Naive thymus-derived CD4-positive, alpha-beta T cell (primary cell): ENCODE measurements around the gene GRIPAP1. TPM values are rescaled to one million over a fixed set of nuclear protein-coding genes. Genes with fewer than 3 reads are reported as not detected.
A peak's percentile ranks its signal among the peaks of the same experiment; 100 is the strongest.

Experiments
- ATAC-seq: fragments of 150-1000 bp; cut with Tn5 transposase; 2 replicates; pipeline ENCODE4 v1.10.0; 2021; ENCODE audit warnings: mild to moderate bottlenecking, moderate library complexity
- CTCF ChIA-PET: fragments of 350-600 bp; sonication (Branson Sonifier 250); formaldehyde crosslinking; loops from one replicate; lab custom pipeline; 2021; ENCODE audit warnings: antibody characterized with exemption; lab: Charles Lee
- POLR2A ChIA-PET: fragments of 350-600 bp; sonication (Branson Sonifier 250); formaldehyde crosslinking; loops from one replicate; lab custom pipeline; 2021; ENCODE audit warnings: antibody characterized with exemption, inconsistent platforms; lab: Charles Lee
- DNase-seq, 9 donors: peaks; one replicate each; pipeline versions ENCODE4 v3.0.0 to v3.0.0-alpha.2; 2020 to 2022; ENCODE audit warnings: mixed read lengths in 1 of 9
- H3K27ac ChIP-seq: one replicate; pipeline ENCODE4 v1.7.0; 2013; ENCODE audit warnings: mild to moderate bottlenecking, low read depth, low read length, moderate library complexity
- H3K27me3 ChIP-seq, 2 donors: one replicate each; pipeline ENCODE4 v1.7.0; 2013; ENCODE audit warnings: low read length in 2 of 2, mild to moderate bottlenecking in 2 of 2, moderate library complexity in 2 of 2; ENCODE audit not compliant: control insufficient read depth in 2 of 2, insufficient read depth in 2 of 2
- H3K36me3 ChIP-seq, 3 experiments: 1 replicate in 2 of 3; 2 replicates in 1 of 3; pipeline ENCODE4 v1.7.0; 2013; ENCODE audit warnings: low read length in 3 of 3, mild to moderate bottlenecking in 3 of 3, moderate library complexity in 1 of 3; ENCODE audit not compliant: insufficient read depth in 3 of 3, control insufficient read depth in 2 of 3
- H3K4me1 ChIP-seq, 2 donors: one replicate each; pipeline ENCODE4 v1.7.0; 2013; ENCODE audit warnings: low read length in 2 of 2, mild to moderate bottlenecking in 2 of 2, moderate library complexity in 1 of 2; ENCODE audit not compliant: control insufficient read depth in 2 of 2, insufficient read depth in 2 of 2
- H3K4me3 ChIP-seq: 2 replicates; pipeline ENCODE4 v1.7.0; 2013; ENCODE audit warnings: mild to moderate bottlenecking, low read length
- H3K9me3 ChIP-seq, 3 experiments: 1 replicate in 2 of 3; 2 replicates in 1 of 3; pipeline ENCODE4 v1.7.0; 2013; ENCODE audit warnings: low read length in 3 of 3; ENCODE audit not compliant: control insufficient read depth in 2 of 3
- H3K27ac Mint-ChIP-seq, 9 donors: one replicate each; pipeline ENCODE4 v1.8.0; 2020 to 2022; ENCODE audit warnings: mixed read lengths in 9 of 9, mild to moderate bottlenecking in 8 of 9, moderate library complexity in 5 of 9, inconsistent platforms in 2 of 9
- H3K27me3 Mint-ChIP-seq, 5 donors: one replicate each; pipeline ENCODE4 v1.8.0; 2021 to 2022; ENCODE audit warnings: mixed read lengths in 5 of 5, mild to moderate bottlenecking in 1 of 5
- H3K36me3 Mint-ChIP-seq, 5 donors: one replicate each; pipeline ENCODE4 v1.8.0; 2020 to 2022; ENCODE audit warnings: mixed read lengths in 5 of 5, mild to moderate bottlenecking in 3 of 5, inconsistent platforms in 1 of 5
- H3K4me1 Mint-ChIP-seq, 7 donors: one replicate each; pipeline ENCODE4 v1.8.0; 2020 to 2022; ENCODE audit warnings: mixed read lengths in 7 of 7, mild to moderate bottlenecking in 3 of 7, inconsistent platforms in 1 of 7
- H3K4me3 Mint-ChIP-seq, 10 donors: one replicate each; pipeline ENCODE4 v1.8.0; 2020 to 2022; ENCODE audit warnings: mild to moderate bottlenecking in 10 of 10, mixed read lengths in 10 of 10, moderate library complexity in 6 of 10, inconsistent platforms in 2 of 10
- H3K9me3 Mint-ChIP-seq, 11 donors: one replicate each; pipeline ENCODE4 v1.8.0; 2020 to 2022; ENCODE audit warnings: mixed read lengths in 11 of 11, mild to moderate bottlenecking in 4 of 11, inconsistent platforms in 1 of 11, moderate library complexity in 1 of 11
- intact Hi-C, 2 donors: fragments of 100-400 bp; cut with micrococcal nuclease; formaldehyde crosslinking; loops; one replicate each; pipeline ENCODE4 v1.15.1; 2023
- polyA plus RNA-seq, 2 donors: library from polyadenylated mRNA; unstranded; fragments of 300-500 nt; fragmentation: Illumina TruSeq; gene quantifications; one replicate each; pipeline ENCODE4 v1.2.3, GENCODE V29; 2021
- total RNA-seq, 6 experiments: library from RNA in 5 of 6; stranded (reverse) in 5 of 6; gene quantifications; 1 replicate in 5 of 6; 2 replicates in 1 of 6; pipeline ENCODE4 v1.2.3 and lab custom pipeline; 2021 to 2026

GRIPAP1 gene
- total and polyA plus RNA-seq, 7 experiments from 2014 or later = 13.6 to 108 (median 103) TPM

DNA sequence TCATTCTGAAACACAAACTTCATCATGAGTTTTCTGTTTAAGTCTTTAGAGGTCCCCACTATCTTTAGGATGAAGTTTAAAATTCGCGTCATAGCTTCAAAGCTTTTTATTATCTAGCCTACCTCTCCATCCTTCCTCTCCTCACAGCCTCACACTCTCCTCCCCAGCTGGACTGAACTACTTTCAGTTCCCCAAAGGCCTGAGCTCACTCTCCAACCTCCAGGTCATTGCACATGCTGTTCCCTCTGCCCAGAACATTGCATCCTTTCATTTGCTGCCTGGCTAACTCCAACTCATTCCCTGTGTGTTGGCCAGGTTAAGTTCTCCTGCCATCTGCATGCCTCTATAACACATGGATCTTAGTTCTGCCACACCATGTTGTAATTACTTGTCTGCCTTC is 41.8 kb downstream of the GRIPAP1 start:
- Mint-ChIP-seq H3K27ac (peak overlapping the region in 8 of 9 donors; percentile 71 to 100 (median 92)), H3K36me3 (peaks cover 0 to 12% (median 0%) of the 10 kb centered on the region in 5 donors), H3K27me3 (peaks cover 0 to 2% (median 0%) of the 10 kb centered on the region in 5 donors), H3K9me3 (peaks cover 0 to 4% (median 0%) of the 10 kb centered on the region in 11 donors), H3K4me3 (peak overlapping the region in 7 of 10 donors; percentile 2 to 71 (median 48)), H3K4me1 (peaks cover 9 to 32% (median 21%) of the 10 kb centered on the region in 7 donors)
- Histone ChIP-seq H3K36me3 (peaks cover 0 to 1% (median 0%) of the 10 kb centered on the region in 3 experiments), H3K9me3 (no peaks in the 10 kb centered on the region), H3K4me1 (peaks cover 17 to 20% of the 10 kb centered on the region in 2 donors), H3K27me3 (no peaks in the 10 kb centered on the region), H3K4me3 (no peak overlapping the region), H3K27ac (no peak overlapping the region)
- intact Hi-C loops = no loop called here
- ATAC-seq (no peak), DNase-seq (no peak)
- ChIA-PET CTCF (interaction anchor here (0.6 kb wide), 1 partner anchor 19 kb away, joined by 3 read pairs; no protein-coding TSS in a partner anchor), POLR2A (interaction anchor here (1.0 to 3.6 kb wide), 3 partner anchors 12 to 1818 kb away, joined by 3 to 23 read pairs (median 3); partner anchors contain the start of genes GRIPAP1 and KCND1)

DNA sequence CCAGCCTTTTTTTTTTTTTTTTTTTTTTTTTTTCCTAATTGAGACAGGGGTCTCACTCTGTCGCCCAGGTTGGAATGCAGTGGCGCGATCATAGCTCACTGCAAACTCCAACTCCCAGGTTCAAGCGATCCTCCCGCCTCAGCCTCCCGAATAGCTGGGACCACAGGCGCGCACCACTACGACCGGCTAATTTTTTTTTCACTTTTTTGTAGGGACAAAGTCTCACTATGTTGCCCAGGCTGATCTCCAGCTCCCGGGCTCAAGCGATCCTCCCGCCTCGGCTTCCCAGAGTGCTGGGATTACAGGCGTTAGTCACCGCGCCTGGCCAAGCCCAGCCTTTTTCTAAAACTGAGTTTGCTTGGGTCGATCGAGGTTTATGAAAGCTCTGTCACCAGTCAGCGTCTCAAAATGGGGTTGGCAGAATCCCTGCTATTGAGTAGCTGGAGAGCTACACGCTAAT is 43.4 kb downstream of the GRIPAP1 start:
- H3K36me3 ChIP-seq = peaks cover 0 to 11% (median 0%) of the 10 kb centered on the region in 3 experiments
- peaks cover 22 to 31% of the 10 kb centered on the region in 2 donors for H3K4me1 ChIP-seq
- ChIA-PET POLR2A (interaction anchor here (0.6 to 10.4 kb wide), 29 partner anchors 10 to 1768 kb away, joined by 3 to 135 read pairs (median 5); partner anchors contain the start of genes GRIPAP1, HDAC6, KCND1 and PPP1R3F), CTCF (interaction anchor here (1.1 to 1.2 kb wide), 2 partner anchors 14 to 61 kb away, joined by 3 to 4 read pairs; partner anchors contain the start of gene KCND1)
- intact Hi-C loops = loop anchor here (1.0 to 5.0 kb wide), 19 partner anchors 21 to 1741 kb away; partner anchors contain the start of genes GRIPAP1 (in 2 of the 2), PIM2 (in 2 of the 2), RBM3 (in 2 of the 2) and TFE3 (in 2 of the 2)
- no peaks in the 10 kb centered on the region for H3K27me3 ChIP-seq
- H3K4me3 Mint-ChIP-seq = peak overlapping the region; percentile 81 to 100 (median 98)
- peak overlapping the region; percentile 100 for H3K27ac ChIP-seq
- peaks cover 0 to 4% (median 0%) of the 10 kb centered on the region in 11 donors for H3K9me3 Mint-ChIP-seq
- H3K36me3 Mint-ChIP-seq = peaks cover 0 to 9% (median 0%) of the 10 kb centered on the region in 5 donors
- peaks cover 9 to 48% (median 36%) of the 10 kb centered on the region in 7 donors for H3K4me1 Mint-ChIP-seq
- peak in 3 of 9 donors; percentile 26 to 32 (median 30) for DNase-seq
- no peaks in the 10 kb centered on the region for H3K9me3 ChIP-seq
- H3K27ac Mint-ChIP-seq = peak overlapping the region; percentile 98 to 100 (median 100)
- peaks cover 0 to 2% (median 0%) of the 10 kb centered on the region in 5 donors for H3K27me3 Mint-ChIP-seq
- ATAC-seq = no peak
- peak overlapping the region; percentile 89 for H3K4me3 ChIP-seq

DNA sequence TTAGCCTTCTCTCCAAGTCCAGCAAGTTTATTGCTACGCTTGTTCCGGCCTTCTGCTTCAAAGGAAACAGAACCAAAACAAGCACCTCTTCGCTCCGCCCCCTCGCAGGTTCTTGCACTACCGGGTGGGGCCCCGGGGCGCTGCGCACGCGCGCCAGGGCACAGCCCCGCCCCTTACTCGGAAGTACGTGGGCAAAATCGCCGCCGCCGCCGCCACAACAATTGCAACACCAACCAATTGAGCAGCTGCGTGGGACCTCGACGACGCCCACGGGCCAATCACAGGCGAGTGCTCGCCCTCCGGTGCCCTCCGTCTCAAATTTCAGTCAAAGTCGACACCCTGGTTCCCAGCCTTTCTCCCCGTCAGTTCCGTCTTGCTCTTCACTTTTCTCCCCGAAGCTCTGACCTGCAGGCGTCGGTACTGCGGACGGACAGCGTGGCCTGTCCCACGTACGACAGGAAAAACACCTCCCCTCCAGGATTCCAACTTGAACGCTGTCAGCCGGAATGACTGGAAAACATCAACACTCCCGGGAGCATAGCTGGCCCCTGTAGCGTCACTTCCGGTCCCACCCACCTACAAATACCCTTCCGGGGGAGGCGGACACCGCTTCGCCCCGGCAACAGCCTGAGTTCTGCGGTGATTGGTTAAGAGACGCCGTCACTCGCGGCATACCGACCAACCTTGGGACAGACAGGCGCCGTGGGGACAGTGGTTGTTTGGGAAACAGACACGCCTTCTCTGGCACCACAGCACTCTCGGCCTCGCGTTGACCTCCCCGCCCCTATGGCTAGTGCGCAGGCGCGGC is 44.0 kb downstream of the GRIPAP1 start:
- ChIA-PET CTCF (interaction anchor here (1.1 kb wide), 1 partner anchor 60 kb away, joined by 4 read pairs; no protein-coding TSS in a partner anchor), POLR2A (interaction anchor here (0.6 to 10.4 kb wide), 37 partner anchors 10 to 1813 kb away, joined by 3 to 135 read pairs (median 4); partner anchors contain the start of genes GRIPAP1, HDAC6, KCND1 and PPP1R3F)
- Mint-ChIP-seq H3K36me3 (peaks cover 0 to 6% (median 0%) of the 10 kb centered on the region in 5 donors), H3K4me3 (peak overlapping the region; percentile 81 to 100 (median 98)), H3K27ac (peak overlapping the region; percentile 98 to 100 (median 100)), H3K4me1 (peaks cover 9 to 55% (median 38%) of the 10 kb centered on the region in 7 donors), H3K27me3 (peaks cover 0 to 2% (median 0%) of the 10 kb centered on the region in 5 donors), H3K9me3 (peaks cover 0 to 4% (median 0%) of the 10 kb centered on the region in 11 donors)
- Histone ChIP-seq H3K9me3 (no peaks in the 10 kb centered on the region), H3K27me3 (no peaks in the 10 kb centered on the region), H3K27ac (peak overlapping the region; percentile 100), H3K36me3 (peaks cover 0 to 11% (median 0%) of the 10 kb centered on the region in 3 experiments), H3K4me1 (peaks cover 26 to 36% of the 10 kb centered on the region in 2 donors), H3K4me3 (peak overlapping the region; percentile 89)
- DNase-seq (peak; percentile 84 to 97 (median 95)), ATAC-seq (peak; percentile 86)
- intact Hi-C loops = loop anchor here (1.0 to 5.0 kb wide), 19 partner anchors 21 to 1741 kb away; partner anchors contain the start of genes GRIPAP1 (in 2 of the 2), PIM2 (in 2 of the 2), RBM3 (in 2 of the 2) and TFE3 (in 2 of the 2)

DNA sequence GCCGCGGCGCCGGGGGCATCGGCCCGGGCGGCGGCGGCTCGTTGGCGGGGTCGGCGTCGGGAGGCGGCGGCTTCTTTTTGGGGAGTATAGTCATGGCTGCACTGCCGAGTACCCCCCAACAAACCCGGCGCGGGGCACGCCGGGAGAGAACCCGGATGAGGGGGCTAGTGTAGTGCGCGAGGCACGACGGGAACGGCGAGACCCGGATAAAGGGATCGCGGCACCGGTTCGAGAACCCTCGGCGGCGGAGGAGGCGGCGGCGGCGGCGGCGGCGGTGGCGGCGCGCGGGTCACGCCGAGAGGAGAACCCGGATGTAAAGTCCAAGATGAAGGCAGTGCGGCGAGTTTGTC is 44.6 kb downstream of the GRIPAP1 start, which contains the start of gene OTUD5:
Gene OTUD5, minus strand, starts transcription at position 131 of the 350 bp plus-strand sequence. Its CDS starts 37 bp downstream, at position 94.
- H3K4me1 Mint-ChIP-seq = peaks cover 9 to 60% (median 44%) of the 10 kb centered on the region in 7 donors
- H3K36me3 Mint-ChIP-seq = peaks cover 0 to 6% (median 0%) of the 10 kb centered on the region in 5 donors

DNA sequence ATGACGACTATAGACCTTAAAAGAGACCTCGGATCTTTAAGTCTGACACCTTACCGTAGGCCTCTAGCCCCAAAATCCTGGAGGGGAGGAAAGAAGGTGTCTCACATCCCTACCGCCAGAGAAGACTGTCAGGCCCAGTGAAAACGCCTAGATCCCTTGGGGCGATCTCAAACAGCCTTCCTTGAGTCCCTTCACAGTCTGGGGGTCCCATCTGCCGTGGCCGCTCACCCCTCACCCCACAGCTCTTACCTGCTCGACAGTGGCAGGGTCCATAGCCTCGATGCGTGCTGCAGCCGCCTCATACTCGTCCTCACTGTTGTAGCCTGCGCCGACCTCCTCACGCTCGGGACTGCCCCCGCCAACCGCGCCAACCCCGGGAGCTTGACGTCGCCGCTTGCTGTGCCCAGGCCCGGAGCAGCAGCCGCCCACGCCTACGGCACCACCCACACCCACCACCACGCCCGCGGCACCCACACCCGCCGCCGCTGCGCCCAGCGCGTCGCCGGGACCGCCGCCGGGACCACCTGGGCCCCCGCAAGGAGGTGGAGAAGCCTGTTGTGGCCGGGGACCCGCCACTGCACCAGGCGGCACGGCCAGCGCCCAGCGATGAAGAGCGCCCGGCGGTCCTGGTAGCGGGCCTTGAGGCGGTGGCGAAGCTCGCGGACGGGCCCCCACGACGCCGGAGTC is 45.2 kb downstream of the GRIPAP1 start:
- ATAC-seq (peak; percentile 19), DNase-seq (peak in 8 of 9 donors; percentile 30 to 67 (median 46))
- peaks cover 0 to 6% (median 0%) of the 10 kb centered on the region in 5 donors for H3K36me3 Mint-ChIP-seq
- CTCF ChIA-PET = no interaction called here
- POLR2A ChIA-PET = interaction anchor here (0.6 to 10.4 kb wide), 14 partner anchors 10 to 382 kb away, joined by 3 to 135 read pairs (median 6); partner anchors contain the start of genes GRIPAP1, HDAC6, KCND1 and PQBP1
- peaks cover 32 to 37% of the 10 kb centered on the region in 2 donors for H3K4me1 ChIP-seq
- H3K4me1 Mint-ChIP-seq = peaks cover 9 to 66% (median 50%) of the 10 kb centered on the region in 7 donors
- H3K4me3 ChIP-seq = peak overlapping the region; percentile 59
- peak overlapping the region; percentile 59 to 90 (median 81) for H3K4me3 Mint-ChIP-seq
- peak overlapping the region; percentile 78 to 100 (median 91) for H3K27ac Mint-ChIP-seq
- H3K27me3 Mint-ChIP-seq = peaks cover 0 to 2% (median 0%) of the 10 kb centered on the region in 5 donors
- H3K9me3 ChIP-seq = no peaks in the 10 kb centered on the region
- intact Hi-C loops = loop anchor here (5.0 kb wide), 4 partner anchors 220 to 1740 kb away; partner anchors contain the start of genes CDK16 (in 1 of the 2), EBP (in 1 of the 2) and FTSJ1 (in 1 of the 2)
- peaks cover 0 to 4% (median 0%) of the 10 kb centered on the region in 11 donors for H3K9me3 Mint-ChIP-seq
- H3K27me3 ChIP-seq = no peaks in the 10 kb centered on the region
- H3K27ac ChIP-seq = peak overlapping the region; percentile 100
- peaks cover 0 to 11% (median 0%) of the 10 kb centered on the region in 3 experiments for H3K36me3 ChIP-seq

More for the DNA sequence above, 44.6 kb downstream of the GRIPAP1 start, which contains the start of gene OTUD5:
- peak within 1 kb of the TSS; percentile 100 for H3K27ac ChIP-seq
- no peaks in the 10 kb centered on the region for H3K27me3 ChIP-seq
- Mint-ChIP-seq H3K9me3 (peaks cover 0 to 4% (median 0%) of the 10 kb centered on the region in 11 donors), H3K27me3 (peaks cover 0 to 2% (median 0%) of the 10 kb centered on the region in 5 donors), H3K27ac (peak within 1 kb of the TSS; percentile 98 to 100 (median 100)), H3K4me3 (peak within 1 kb of the TSS; percentile 81 to 100 (median 98))
- peaks cover 0 to 11% (median 0%) of the 10 kb centered on the region in 3 experiments for H3K36me3 ChIP-seq
- POLR2A ChIA-PET = interaction anchor here (0.6 to 10.4 kb wide), 26 partner anchors 11 to 1812 kb away, joined by 3 to 135 read pairs (median 4); partner anchors contain the start of genes GRIPAP1, HDAC6, KCND1 and PQBP1
- CTCF ChIA-PET = no interaction called here
- peak; percentile 57 for ATAC-seq
- no peaks in the 10 kb centered on the region for H3K9me3 ChIP-seq
- peak within 1 kb of the TSS; percentile 89 for H3K4me3 ChIP-seq
- intact Hi-C loops = loop anchor here (5.0 kb wide), 4 partner anchors 220 to 1740 kb away; partner anchors contain the start of genes CDK16 (in 1 of the 2), EBP (in 1 of the 2) and FTSJ1 (in 1 of the 2)
- H3K4me1 ChIP-seq = peaks cover 31 to 37% of the 10 kb centered on the region in 2 donors
- peak in 4 of 9 donors; percentile 52 to 87 (median 74) for DNase-seq
